Panc1 (cell line): Measurements from ENCODE around the gene FUT8.

Source experiments
- CTCF ChIP-seq: fragments of 450-650 bp; IDR thresholded peaks from 2 replicates; pipeline ENCODE4 v1.5.1; 2017; ENCODE audit warnings: mild to moderate bottlenecking
- POLR2AphosphoS5 ChIP-seq: IDR thresholded peaks from 2 replicates; pipeline ENCODE4 v1.6.1; 2012; ENCODE audit warnings: mild to moderate bottlenecking, low read depth, low read length, moderate library complexity
- SIN3A ChIP-seq: IDR thresholded peaks from 2 replicates; pipeline ENCODE4 v1.6.1; 2012; ENCODE audit warnings: low read depth, mild to moderate bottlenecking, low read length, moderate library complexity, borderline replicate concordance; ENCODE audit not compliant: insufficient read depth
- TCF7L2 ChIP-seq: IDR thresholded peaks from 2 replicates; pipeline ENCODE4 v1.6.1; 2011; ENCODE audit warnings: mild to moderate bottlenecking, low read depth, low read length, inconsistent platforms
- TF ChIP-seq, protein P1 (sequence below), 2 experiments: IDR thresholded peaks; 2 replicates each; pipeline ENCODE4 v1.6.1; 2011 to 2012; ENCODE audit warnings: low read depth in 2 of 2, control low read depth in 1 of 2, low read length in 1 of 2, mild to moderate bottlenecking in 1 of 2, moderate library complexity in 1 of 2; ENCODE audit not compliant: insufficient read depth in 1 of 2

DNA sequence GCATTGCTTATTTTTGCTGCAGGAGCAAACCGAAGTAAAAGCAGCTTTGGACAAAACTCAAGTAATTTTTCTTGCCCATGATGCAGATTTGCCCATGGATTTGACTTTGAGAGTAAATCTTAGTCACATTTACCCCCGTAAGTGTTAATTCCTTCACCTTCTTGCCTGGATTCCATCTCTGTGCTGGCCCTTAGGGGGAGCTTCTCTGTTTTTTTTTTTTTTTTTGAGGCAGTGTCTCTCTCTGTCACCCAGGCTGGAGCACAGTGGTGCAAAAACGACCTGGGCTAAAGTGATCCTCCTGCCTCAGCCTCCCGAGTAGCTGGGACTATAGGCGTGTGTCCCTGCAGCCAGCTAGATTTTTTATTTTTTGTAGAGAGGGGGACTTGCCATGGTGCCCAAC, 210.2 kb downstream of the FUT8 start:
- TF ChIP-seq TCF7L2 (no peak), POLR2AphosphoS5 (no peak), CTCF (no peak), SIN3A (no peak)
- TF ChIP-seq, protein P1, sequence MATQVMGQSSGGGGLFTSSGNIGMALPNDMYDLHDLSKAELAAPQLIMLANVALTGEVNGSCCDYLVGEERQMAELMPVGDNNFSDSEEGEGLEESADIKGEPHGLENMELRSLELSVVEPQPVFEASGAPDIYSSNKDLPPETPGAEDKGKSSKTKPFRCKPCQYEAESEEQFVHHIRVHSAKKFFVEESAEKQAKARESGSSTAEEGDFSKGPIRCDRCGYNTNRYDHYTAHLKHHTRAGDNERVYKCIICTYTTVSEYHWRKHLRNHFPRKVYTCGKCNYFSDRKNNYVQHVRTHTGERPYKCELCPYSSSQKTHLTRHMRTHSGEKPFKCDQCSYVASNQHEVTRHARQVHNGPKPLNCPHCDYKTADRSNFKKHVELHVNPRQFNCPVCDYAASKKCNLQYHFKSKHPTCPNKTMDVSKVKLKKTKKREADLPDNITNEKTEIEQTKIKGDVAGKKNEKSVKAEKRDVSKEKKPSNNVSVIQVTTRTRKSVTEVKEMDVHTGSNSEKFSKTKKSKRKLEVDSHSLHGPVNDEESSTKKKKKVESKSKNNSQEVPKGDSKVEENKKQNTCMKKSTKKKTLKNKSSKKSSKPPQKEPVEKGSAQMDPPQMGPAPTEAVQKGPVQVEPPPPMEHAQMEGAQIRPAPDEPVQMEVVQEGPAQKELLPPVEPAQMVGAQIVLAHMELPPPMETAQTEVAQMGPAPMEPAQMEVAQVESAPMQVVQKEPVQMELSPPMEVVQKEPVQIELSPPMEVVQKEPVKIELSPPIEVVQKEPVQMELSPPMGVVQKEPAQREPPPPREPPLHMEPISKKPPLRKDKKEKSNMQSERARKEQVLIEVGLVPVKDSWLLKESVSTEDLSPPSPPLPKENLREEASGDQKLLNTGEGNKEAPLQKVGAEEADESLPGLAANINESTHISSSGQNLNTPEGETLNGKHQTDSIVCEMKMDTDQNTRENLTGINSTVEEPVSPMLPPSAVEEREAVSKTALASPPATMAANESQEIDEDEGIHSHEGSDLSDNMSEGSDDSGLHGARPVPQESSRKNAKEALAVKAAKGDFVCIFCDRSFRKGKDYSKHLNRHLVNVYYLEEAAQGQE (IDR thresholded peaks at IDR 0.05; ENCODE audit: insufficient read depth in 1 of 2, low read depth in 2 of 2, low read length in 1 of 2): no peak
